HEK293T (cell line): ENCODE data around the gene HAGH.

Source experiments
- ARNT ChIP-seq: fragments of 450-650 bp; IDR thresholded peaks from 2 replicates; pipeline ENCODE4 v1.6.1; 2017; ENCODE audit warnings: mild to moderate bottlenecking
- BHLHE40 ChIP-seq: fragments of 450-650 bp; IDR thresholded peaks from 2 replicates; pipeline ENCODE4 v1.6.1; 2016; ENCODE audit warnings: mild to moderate bottlenecking, moderate library complexity, borderline replicate concordance
- CTBP1 ChIP-seq: fragments of 450-650 bp; IDR thresholded peaks from 2 replicates; pipeline ENCODE4 v1.6.1; 2016; ENCODE audit warnings: borderline replicate concordance
- ELF4 ChIP-seq: fragments of 450-650 bp; IDR thresholded peaks from 2 replicates; pipeline ENCODE4 v1.6.1; 2017; ENCODE audit warnings: antibody characterized with exemption
- FOXM1 ChIP-seq: fragments of 450-650 bp; IDR thresholded peaks from 2 replicates; pipeline ENCODE4 v1.6.1; 2017; ENCODE audit warnings: mild to moderate bottlenecking, borderline replicate concordance
- L3MBTL2 ChIP-seq: fragments of 450-650 bp; conservative IDR thresholded peaks from 2 replicates; pipeline ENCODE4 v1.6.1; 2016; ENCODE audit warnings: mild to moderate bottlenecking
- NFRKB ChIP-seq: fragments of 450-650 bp; IDR thresholded peaks from 2 replicates; pipeline ENCODE4 v1.6.1; 2016; ENCODE audit warnings: mild to moderate bottlenecking, moderate library complexity
- SP1 ChIP-seq: fragments of 450-650 bp; IDR thresholded peaks from 2 replicates; pipeline ENCODE4 v1.6.1; 2017
- SUZ12 ChIP-seq: fragments of 450-650 bp; IDR thresholded peaks from 2 replicates; pipeline ENCODE4 v1.6.1; 2016; ENCODE audit warnings: mild to moderate bottlenecking
- ZNF384 ChIP-seq: fragments of 450-650 bp; IDR thresholded peaks from 2 replicates; pipeline ENCODE4 v1.6.1; 2016

DNA sequence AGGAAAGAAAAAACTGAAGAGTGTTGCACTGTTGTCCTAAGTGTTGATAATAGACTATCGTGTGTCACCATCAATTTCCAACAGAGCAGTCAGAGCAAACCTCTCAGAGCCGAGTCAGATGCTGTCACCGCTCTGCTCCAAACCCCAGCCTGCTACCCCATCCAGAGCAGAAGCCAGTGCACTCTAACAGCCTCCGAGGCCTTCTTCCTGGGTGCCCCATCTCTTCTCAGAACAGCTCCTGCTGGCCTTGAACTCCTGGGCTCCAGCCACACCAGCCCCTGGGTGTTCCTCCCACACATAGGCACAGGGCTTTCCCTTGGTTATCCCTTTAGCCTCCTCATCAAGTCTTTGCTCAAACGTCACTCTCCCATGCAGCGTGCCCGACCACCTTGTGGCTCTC is 24.4 kb upstream of the HAGH start:
- TF ChIP-seq L3MBTL2 (no peak), SP1 (no peak), BHLHE40 (no peak), ELF4 (no peak), CTBP1 (no peak), ARNT (no peak), ZNF384 (no peak), NFRKB (no peak), FOXM1 (no peak), SUZ12 (no peak)
